ENCODE data around the gene RASA4. TPM values are rescaled to one million over a fixed set of nuclear protein-coding genes. Genes with fewer than 3 reads are reported as not detected.
"Not testable (repeated sequence)": the region's sequence is repeated elsewhere in the genome, so short reads cannot be mapped to it uniquely, and the experiment has no call there.

Gene RASA4
- total RNA-seq, result 10 to 100 TPM in 3 of 8 experiments, 1 to 10 TPM in 5; 1.7 to 19.1 (median 8.6) TPM

DNA sequence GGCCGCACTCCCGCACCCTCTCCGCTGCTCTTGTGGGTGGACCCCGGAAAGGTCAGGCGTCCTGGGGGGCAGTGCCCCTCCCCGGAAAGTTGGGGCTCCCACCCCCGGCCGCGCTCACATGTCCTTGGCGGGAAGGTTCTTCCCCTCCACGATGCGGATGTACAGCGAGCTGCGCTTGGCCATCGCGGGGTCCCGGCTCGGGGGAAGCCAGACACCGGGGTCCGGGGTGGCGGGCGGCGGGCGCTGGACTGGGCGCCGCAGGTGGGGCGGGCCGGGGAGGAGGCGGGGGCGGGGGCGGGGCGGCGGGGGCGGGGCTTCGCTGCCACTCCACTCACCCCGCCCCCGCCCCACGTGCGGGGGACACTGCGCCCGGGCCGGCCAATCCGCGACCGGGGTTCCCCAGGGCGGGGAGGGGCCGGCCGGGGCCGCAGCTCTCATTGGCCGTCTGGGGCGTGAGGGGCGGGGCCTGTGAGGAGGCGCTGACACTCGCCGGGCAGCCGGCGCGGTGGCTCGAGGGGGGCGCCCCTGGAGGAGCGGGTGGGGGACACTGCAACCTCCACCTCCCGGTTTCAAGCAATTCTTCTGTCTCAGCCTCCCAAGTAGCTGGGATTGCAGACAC, at the start of gene RASA4:
Gene RASA4 (minus strand): TSS at position 250 of the 619 bp plus-strand sequence. CDS start 67 bp downstream, at position 183.
- H3K4me1 ChIP-seq (replicated peaks in 1 of 2); in situ Hi-C loops (cut with MboI; ENCODE audit: low pct_unique_long_range_greater_than_20kb in 2 of 9, low sequenced_read_pairs in 9 of 9, unreplicated experiment in 9 of 9); H3K27ac ChIP-seq: not testable (repeated sequence)
- ATAC-seq (replicated peaks in 6 of 8), result peak; percentile 72 to 98 (median 88)
- no CpG with 5 or more reads among the region's 62 CpGs for WGBS, 10 experiments
- H3K4me3 ChIP-seq, result peak within 1 kb of the TSS in 1 of 5 donors; percentile 17

DNA sequence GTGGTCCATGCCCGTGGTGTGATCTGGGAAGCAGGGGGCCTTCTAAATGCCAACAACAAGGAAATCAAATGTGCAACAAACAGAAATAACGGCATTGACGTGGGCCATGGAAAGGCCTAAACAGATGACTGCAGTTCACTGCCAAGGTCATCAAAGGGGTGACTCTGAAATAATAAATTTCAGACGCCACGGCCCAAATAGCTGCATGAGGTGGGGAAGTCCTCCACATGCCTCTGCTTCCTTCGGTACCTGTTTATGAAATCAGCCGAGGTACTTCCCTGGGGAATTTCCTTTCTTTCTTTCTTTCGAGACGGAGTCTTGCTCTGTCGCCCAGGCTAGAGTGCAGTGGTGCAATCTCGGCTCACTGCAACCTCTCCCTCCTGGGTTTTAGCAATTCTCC, 48.2 kb upstream of the RASA4 start:
- no CpG with 5 or more reads among the region's 11 CpGs for WGBS, 10 experiments
- H3K4me1 ChIP-seq (replicated peaks in 1 of 2); ATAC-seq (replicated peaks in 6 of 8); H3K27ac ChIP-seq; H3K4me3 ChIP-seq; in situ Hi-C loops (cut with MboI; ENCODE audit: low pct_unique_long_range_greater_than_20kb in 2 of 9, low sequenced_read_pairs in 9 of 9, unreplicated experiment in 9 of 9): not testable (repeated sequence)

DNA sequence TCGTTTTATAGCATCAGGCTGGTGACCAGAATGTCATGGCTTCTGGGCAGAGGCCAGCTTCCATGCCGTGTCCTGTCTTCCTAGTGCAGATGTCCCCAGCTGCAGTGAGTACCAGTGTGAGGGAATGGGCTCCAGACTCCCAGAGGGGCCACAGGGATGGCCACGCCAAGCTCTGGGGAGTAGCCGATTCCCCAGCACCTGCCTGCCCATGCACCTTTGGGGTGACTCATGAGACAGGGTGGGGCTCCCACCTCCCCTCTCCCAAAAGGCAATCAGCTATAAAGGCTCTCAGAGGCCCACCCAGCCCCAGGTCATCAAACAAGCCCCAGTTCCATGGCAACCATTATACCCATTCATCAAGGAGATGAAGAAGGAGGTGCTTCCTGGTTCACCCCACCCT, 33.4 kb upstream of the RASA4 start, which contains the start of gene SPDYE2B:
Gene SPDYE2B (plus strand): TSS at position 396 of the 400 bp plus-strand sequence. CDS start 2,030 bp downstream, outside the sequence.
- ATAC-seq (replicated peaks in 6 of 8); H3K27ac ChIP-seq; H3K4me1 ChIP-seq (replicated peaks in 1 of 2); in situ Hi-C loops (cut with MboI; ENCODE audit: low pct_unique_long_range_greater_than_20kb in 2 of 9, low sequenced_read_pairs in 9 of 9, unreplicated experiment in 9 of 9); H3K4me3 ChIP-seq: not testable (repeated sequence)
- no CpG with 5 or more reads among the region's 4 CpGs for WGBS, 10 experiments

DNA sequence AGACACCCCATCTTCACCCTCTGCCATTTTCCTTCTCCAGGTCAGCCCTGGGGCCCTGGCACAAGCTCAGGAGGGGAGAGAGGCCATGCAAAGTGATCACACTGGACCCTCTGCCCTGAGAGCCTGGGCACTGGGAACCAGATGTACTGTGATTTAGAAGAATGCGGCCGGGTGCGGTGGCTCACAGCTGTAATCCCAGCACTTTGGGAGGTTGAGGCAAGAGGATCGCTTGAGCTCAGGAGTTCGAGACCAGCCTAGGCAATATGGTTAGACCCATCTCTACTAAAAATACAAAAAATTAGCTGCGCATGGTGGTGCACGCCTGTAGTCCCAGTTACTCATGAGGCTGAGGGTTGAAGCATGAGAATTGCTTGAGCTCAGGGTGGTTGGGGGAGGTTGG, 31.3 kb upstream of the RASA4 start:
- ATAC-seq (replicated peaks in 6 of 8); H3K4me1 ChIP-seq (replicated peaks in 1 of 2); H3K4me3 ChIP-seq; in situ Hi-C loops (cut with MboI; ENCODE audit: low pct_unique_long_range_greater_than_20kb in 2 of 9, low sequenced_read_pairs in 9 of 9, unreplicated experiment in 9 of 9); H3K27ac ChIP-seq: not testable (repeated sequence)
- no CpG with 5 or more reads among the region's 7 CpGs for WGBS, 10 experiments

DNA sequence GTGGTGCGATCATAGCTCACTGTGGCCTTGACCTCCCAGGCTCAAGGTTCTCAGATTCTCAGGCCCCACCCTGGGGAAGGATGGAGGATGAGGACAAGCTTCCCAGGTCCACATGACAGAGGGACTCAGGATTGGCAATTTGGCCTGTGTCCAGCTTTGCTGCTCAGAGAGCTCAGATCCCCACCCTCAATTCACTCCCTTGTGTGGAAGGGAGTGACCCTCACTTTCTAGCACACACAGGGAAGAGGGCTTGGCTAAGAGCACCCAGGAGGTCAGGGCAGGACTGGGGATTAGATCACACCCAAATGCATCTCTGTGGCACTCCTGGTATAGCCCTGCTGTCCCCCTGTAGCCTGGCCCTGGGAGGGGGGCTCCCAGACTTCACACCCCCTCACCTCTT, 26.8 kb upstream of the RASA4 start:
- H3K4me1 ChIP-seq (replicated peaks in 1 of 2); H3K4me3 ChIP-seq; in situ Hi-C loops (cut with MboI; ENCODE audit: low pct_unique_long_range_greater_than_20kb in 2 of 9, low sequenced_read_pairs in 9 of 9, unreplicated experiment in 9 of 9); H3K27ac ChIP-seq: not testable (repeated sequence)
- no CpG with 5 or more reads among the region's 1 CpG for WGBS, 10 experiments
- peak in 3 of 8 experiments; percentile 12 to 52 (median 28) for ATAC-seq (replicated peaks in 6 of 8)

DNA sequence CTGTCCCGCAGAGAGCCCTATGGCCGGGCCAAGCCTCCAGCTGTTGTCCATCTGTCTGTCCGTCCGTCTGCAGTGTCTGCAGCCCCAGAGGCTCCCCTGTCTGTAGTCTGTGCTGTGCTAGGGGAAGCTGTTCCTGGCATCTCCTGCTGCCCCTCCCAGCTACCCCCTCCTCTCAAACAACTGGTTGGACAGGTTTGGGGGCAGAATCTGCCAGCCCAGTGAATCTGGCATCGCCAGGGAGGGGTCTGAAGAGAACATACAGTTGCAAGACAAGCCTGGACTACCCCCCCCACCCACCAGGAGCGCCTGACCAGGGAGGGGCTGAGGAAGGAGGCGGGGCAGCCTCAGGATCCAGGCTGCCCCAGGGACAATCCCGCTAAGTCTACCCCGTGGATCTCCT, 26.1 kb upstream of the RASA4 start, which contains the start of gene UPK3BL1:
Gene UPK3BL1 (minus strand): TSS at position 101 of the 400 bp plus-strand sequence. CDS start 50 bp downstream, at position 51.
- H3K4me3 ChIP-seq; H3K4me1 ChIP-seq (replicated peaks in 1 of 2); H3K27ac ChIP-seq; in situ Hi-C loops (cut with MboI; ENCODE audit: low pct_unique_long_range_greater_than_20kb in 2 of 9, low sequenced_read_pairs in 9 of 9, unreplicated experiment in 9 of 9): not testable (repeated sequence)
- WGBS, 10 experiments, result no CpG with 5 or more reads among the region's 9 CpGs
- ATAC-seq (replicated peaks in 6 of 8), result peak in 5 of 8 experiments; percentile 7 to 51 (median 16)

DNA sequence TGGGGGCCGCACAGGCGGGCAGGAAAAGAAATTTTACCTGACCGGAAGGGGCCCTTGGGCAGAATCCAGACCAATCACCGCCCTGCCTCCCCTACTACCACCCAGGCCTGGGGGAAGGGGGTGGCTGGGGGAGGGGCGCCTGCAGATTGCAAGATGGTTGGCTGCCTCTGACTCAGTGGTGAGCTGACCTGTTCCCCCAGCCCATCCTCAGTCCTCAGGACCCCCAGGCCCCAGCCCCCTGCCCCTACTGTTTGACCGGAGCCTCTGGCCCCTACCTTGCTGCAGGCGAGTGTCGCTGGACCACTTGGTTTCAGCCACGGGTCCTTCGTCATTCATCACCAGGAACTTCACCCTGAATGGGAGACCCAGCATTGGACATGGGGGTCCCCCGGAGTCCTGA, 22.3 kb upstream of the RASA4 start:
- no CpG with 5 or more reads among the region's 11 CpGs for WGBS, 10 experiments
- in situ Hi-C loops (cut with MboI; ENCODE audit: low pct_unique_long_range_greater_than_20kb in 2 of 9, low sequenced_read_pairs in 9 of 9, unreplicated experiment in 9 of 9); H3K4me1 ChIP-seq (replicated peaks in 1 of 2); H3K27ac ChIP-seq; H3K4me3 ChIP-seq: not testable (repeated sequence)
- ATAC-seq (replicated peaks in 6 of 8), result peak in 3 of 8 experiments; percentile 5 to 23 (median 23)

DNA sequence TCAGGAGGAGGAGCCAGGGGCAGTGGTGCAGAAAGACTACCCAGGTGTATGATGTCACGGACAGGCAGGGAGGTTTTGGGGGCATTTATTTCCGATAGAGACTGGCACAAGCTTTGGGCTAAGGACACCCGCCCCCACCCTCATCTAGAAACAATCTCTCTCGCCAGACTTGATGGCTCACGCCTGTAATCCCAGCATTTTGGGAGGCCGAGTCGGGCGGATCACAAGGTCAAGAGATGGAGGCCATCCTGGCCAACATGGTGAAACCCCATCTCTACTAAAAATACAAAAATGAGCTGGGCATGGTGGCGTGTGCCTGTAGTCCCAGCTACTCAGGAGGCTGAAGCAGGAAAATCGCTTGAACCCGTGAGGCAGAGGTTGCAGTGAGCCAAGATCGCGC, 20.4 kb upstream of the RASA4 start:
- ATAC-seq (replicated peaks in 6 of 8); H3K4me1 ChIP-seq (replicated peaks in 1 of 2); H3K27ac ChIP-seq; in situ Hi-C loops (cut with MboI; ENCODE audit: low pct_unique_long_range_greater_than_20kb in 2 of 9, low sequenced_read_pairs in 9 of 9, unreplicated experiment in 9 of 9); H3K4me3 ChIP-seq: not testable (repeated sequence)
- no CpG with 5 or more reads among the region's 13 CpGs for WGBS, 10 experiments

DNA sequence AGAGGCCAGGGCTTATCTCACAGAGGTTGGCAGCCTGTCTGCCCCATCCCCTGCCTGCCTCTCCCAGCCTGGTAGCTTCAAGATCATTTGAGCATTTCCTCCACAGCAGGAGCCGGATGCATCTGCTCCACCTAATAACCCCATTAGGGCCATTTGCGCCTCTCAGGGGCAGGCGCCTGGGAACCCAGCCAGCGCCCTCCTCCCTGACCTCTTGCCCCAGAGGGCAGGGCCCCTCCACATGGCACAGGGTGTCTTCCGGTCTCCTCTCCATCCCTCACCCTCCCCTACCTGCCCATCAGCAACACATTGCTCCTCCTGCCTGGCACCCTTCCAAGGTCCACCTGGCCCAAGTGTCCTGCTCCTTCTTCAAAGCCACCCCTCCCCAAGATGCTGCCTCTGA, 18.8 kb upstream of the RASA4 start:
- no CpG with 5 or more reads among the region's 5 CpGs for WGBS, 10 experiments
- in situ Hi-C loops (cut with MboI; ENCODE audit: low pct_unique_long_range_greater_than_20kb in 2 of 9, low sequenced_read_pairs in 9 of 9, unreplicated experiment in 9 of 9); H3K27ac ChIP-seq; ATAC-seq (replicated peaks in 6 of 8); H3K4me1 ChIP-seq (replicated peaks in 1 of 2); H3K4me3 ChIP-seq: not testable (repeated sequence)

DNA sequence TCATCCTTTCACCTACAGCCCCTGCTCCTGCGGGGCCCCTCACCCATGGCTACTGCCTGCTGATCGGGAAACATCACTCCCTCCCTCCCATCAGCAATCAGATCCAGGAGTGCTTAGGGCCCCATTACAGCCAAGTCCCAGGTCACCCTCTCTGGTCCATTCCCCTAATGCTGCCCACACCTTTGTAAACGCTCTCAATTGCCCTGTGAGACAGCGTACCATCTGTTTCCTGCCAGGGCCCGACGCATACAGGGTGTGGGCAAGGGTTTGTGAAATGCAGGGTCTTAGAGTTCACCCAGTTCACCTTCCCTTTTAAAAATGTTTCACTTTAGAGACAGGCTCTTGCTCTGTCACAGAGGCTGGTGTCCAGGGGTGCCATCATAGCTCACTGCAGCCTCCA, 17.7 kb upstream of the RASA4 start:
- H3K4me1 ChIP-seq (replicated peaks in 1 of 2); in situ Hi-C loops (cut with MboI; ENCODE audit: low pct_unique_long_range_greater_than_20kb in 2 of 9, low sequenced_read_pairs in 9 of 9, unreplicated experiment in 9 of 9); H3K27ac ChIP-seq; H3K4me3 ChIP-seq: not testable (repeated sequence)
- no CpG with 5 or more reads among the region's 6 CpGs for WGBS, 10 experiments
- ATAC-seq (replicated peaks in 6 of 8), result peak in 1 of 8 experiments; percentile 9

DNA sequence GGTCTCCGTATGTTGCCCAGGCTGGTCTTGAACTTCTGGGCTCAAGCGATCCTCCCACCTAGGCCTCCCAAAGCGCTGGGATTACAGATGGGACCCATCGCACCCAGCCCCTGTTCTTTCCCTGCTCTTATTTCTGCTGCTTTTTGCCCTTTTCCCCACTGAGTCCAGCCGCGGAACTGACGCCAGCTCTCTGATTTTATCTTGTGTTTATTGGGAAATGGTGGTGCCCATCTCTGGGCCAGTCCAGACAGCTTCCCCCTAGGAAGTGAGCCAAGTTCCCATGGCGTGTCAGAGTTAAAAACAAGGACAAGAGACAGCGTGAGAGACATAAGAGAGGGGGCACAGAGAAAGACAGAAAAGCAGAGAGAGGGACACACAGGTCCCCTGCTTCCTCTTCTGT, 14.1 kb upstream of the RASA4 start:
- H3K27ac ChIP-seq; in situ Hi-C loops (cut with MboI; ENCODE audit: low pct_unique_long_range_greater_than_20kb in 2 of 9, low sequenced_read_pairs in 9 of 9, unreplicated experiment in 9 of 9): not testable (repeated sequence)

DNA sequence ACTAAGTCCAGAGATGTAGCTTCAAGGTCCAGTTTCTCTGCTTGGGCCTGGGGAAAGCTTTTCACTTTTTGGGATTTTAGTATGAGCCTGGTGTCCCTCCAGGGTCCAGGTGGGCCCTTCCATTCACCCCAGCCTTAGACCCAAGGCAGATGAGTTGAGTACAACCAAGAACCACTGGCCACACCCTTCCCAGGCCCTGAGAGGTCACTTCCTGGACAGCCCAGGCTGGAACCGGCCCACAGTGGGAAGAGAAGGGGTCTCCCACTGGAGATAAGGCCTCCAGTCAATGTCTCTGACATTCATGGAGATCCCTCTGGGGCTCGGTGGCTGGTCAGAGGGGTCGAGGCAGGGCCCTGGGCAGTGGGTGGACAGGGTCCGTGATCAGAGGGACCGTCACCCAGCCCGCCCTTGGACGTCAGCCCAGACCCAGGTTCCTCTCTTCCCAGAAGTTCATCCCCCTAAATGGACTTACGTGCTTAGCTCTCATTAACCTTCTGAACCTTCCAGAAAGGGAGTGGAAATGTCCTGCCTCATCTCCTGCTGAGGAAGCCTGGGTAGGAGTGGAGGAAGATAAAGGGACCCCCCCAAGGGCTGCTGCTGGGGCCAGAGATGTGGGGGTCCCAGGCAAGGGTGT, 10.8 kb upstream of the RASA4 start:
- peak in 1 of 8 experiments; percentile 22 for ATAC-seq (replicated peaks in 6 of 8)
- no CpG with 5 or more reads among the region's 8 CpGs for WGBS, 10 experiments
- H3K4me1 ChIP-seq (replicated peaks in 1 of 2); in situ Hi-C loops (cut with MboI; ENCODE audit: low pct_unique_long_range_greater_than_20kb in 2 of 9, low sequenced_read_pairs in 9 of 9, unreplicated experiment in 9 of 9); H3K27ac ChIP-seq; H3K4me3 ChIP-seq: not testable (repeated sequence)

More for the DNA sequence above, 14.1 kb upstream of the RASA4 start:
- no CpG with 5 or more reads among the region's 9 CpGs for WGBS, 10 experiments
- not testable (repeated sequence) for ATAC-seq (replicated peaks in 6 of 8); H3K4me1 ChIP-seq (replicated peaks in 1 of 2); H3K4me3 ChIP-seq

DNA sequence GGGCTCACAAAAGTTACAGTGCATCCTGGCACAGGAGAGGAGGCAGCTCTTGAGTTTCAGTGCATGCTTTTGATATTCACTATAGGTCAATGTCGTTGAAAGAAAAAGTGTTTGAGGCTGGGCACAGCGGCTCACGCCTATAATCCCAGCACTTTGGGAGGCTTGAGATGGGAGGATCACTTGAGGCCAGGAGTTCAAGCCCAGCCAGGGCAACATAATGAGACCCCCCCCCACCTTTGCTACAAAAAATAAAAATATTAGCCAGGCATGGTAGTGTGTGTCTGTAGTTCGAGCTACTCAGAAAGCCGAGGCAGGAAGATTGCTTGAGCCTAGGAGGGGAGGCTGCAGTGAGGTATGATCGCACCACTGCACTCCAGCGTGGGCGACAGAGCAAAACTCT, 1.6 kb upstream of the RASA4 start:
- in situ Hi-C loops (cut with MboI; ENCODE audit: low pct_unique_long_range_greater_than_20kb in 2 of 9, low sequenced_read_pairs in 9 of 9, unreplicated experiment in 9 of 9); H3K27ac ChIP-seq; ATAC-seq (replicated peaks in 6 of 8); H3K4me3 ChIP-seq; H3K4me1 ChIP-seq (replicated peaks in 1 of 2): not testable (repeated sequence)
- WGBS, 10 experiments, result no CpG with 5 or more reads among the region's 8 CpGs

DNA sequence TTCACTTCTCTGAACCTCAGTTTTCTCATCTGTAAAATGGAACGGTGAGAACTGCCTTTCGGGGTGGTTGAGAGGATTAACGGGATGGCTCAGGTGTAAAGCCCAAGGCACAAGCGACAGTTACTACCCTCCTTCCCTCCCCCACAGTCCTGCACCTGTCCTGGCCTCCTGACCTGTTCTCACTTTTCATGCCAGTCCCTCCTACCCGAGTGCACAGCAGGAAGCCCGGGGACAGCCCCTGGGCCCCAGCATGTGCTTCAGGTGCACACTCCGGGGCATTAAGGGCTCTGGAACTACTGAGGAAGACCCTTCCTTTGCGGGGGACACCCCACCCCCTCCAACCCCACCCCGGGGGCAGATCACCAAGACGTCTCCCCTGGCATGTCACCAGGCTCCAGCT, 626 bp downstream of the RASA4 start:
- H3K4me3 ChIP-seq; H3K4me1 ChIP-seq (replicated peaks in 1 of 2); in situ Hi-C loops (cut with MboI; ENCODE audit: low pct_unique_long_range_greater_than_20kb in 2 of 9, low sequenced_read_pairs in 9 of 9, unreplicated experiment in 9 of 9); ATAC-seq (replicated peaks in 6 of 8); H3K27ac ChIP-seq: not testable (repeated sequence)
- WGBS, 10 experiments, result no CpG with 5 or more reads among the region's 10 CpGs

Measured in motor neuron (in vitro differentiated cells).